Activated T-helper 1 cell treated with anti-CD3 and anti-CD28 coated beads, Interleukin-2, amount 50 U/mL, for 16 hours (primary cell): ENCODE measurements around the gene HSPG2.

Source experiments
- DNase-seq, 2 donors: peaks; one replicate each; pipeline ENCODE4 v3.0.0-alpha.2; 2020; ENCODE audit warnings: low read depth in 1 of 2, low spot score in 1 of 2

The HSPG2 gene

GRCh38 chr1:21849909-21850576, 87.1 kb downstream of the HSPG2 start:
- DNase-seq: no peak

- no peak for DNase-seq
Observed at GRCh38 chr1:21848524-21849174, 88.5 kb downstream of the HSPG2 start.

- DNase-seq: no peak
Observed at GRCh38 chr1:21847223-21848205, 89.6 kb downstream of the HSPG2 start.

- DNase-seq: no peak
Observed at GRCh38 chr1:21845646-21846641, 91.2 kb downstream of the HSPG2 start.

GRCh38 chr1:21843996-21844395, 93.1 kb downstream of the HSPG2 start:
- no peak for DNase-seq

- DNase-seq: no peak
Observed at GRCh38 chr1:21843208-21843607, 93.9 kb downstream of the HSPG2 start.

GRCh38 chr1:21842606-21843162, 94.4 kb downstream of the HSPG2 start:
- DNase-seq: no peak

- no peak for DNase-seq
Observed at GRCh38 chr1:21841852-21842466, 95.2 kb downstream of the HSPG2 start.

GRCh38 chr1:21840981-21841380, 96.1 kb downstream of the HSPG2 start:
- DNase-seq: no peak

GRCh38 chr1:21839337-21840037, 97.6 kb downstream of the HSPG2 start:
- DNase-seq: no peak

- no peak for DNase-seq
Observed at GRCh38 chr1:21838359-21839157, 98.6 kb downstream of the HSPG2 start.

GRCh38 chr1:21837476-21837875, 99.6 kb downstream of the HSPG2 start:
- no peak for DNase-seq

- DNase-seq: no peak
Observed at GRCh38 chr1:21836729-21837128, 100.4 kb downstream of the HSPG2 start.

GRCh38 chr1:21836010-21836409, 101.1 kb downstream of the HSPG2 start:
- no peak for DNase-seq

GRCh38 chr1:21834666-21835065, 102.4 kb downstream of the HSPG2 start:
- no peak for DNase-seq

GRCh38 chr1:21834094-21834493, 103.0 kb downstream of the HSPG2 start:
- no peak for DNase-seq

GRCh38 chr1:21833392-21833976, 103.6 kb downstream of the HSPG2 start:
- DNase-seq: no peak

- DNase-seq: no peak
Observed at GRCh38 chr1:21831454-21831970, 105.6 kb downstream of the HSPG2 start.
